ENCODE results near the gene CASTOR1. TPM values are rescaled to one million over a fixed set of nuclear protein-coding genes. Genes with fewer than 3 reads are reported as not detected.

Gene CASTOR1
- polyA plus RNA-seq, 1 of the 3 experiments (the other 2 are of a cell fraction): 14.4 TPM

DNA sequence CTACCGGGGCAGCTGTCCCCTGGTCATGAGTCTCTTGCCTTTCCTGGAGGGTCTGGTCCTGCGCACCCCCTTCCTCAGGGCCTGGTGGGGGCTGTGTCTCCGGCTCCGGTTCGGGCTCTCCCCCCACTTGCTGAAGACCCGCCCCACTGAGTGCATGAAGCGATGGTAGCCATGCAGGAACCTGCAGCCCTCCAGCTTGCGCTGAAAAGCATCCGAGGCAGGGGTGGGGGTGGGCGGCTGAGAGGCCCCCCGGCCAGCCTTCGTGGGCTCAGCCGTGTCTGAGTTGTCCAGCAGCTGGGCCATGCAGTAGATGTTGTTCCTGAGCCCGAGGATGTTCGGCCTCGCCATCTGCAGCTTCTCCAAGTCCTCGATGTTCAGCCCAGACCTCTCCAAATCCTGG lies 25.4 kb downstream of the CASTOR1 start (continued):
- TF ChIP-seq, protein P1, sequence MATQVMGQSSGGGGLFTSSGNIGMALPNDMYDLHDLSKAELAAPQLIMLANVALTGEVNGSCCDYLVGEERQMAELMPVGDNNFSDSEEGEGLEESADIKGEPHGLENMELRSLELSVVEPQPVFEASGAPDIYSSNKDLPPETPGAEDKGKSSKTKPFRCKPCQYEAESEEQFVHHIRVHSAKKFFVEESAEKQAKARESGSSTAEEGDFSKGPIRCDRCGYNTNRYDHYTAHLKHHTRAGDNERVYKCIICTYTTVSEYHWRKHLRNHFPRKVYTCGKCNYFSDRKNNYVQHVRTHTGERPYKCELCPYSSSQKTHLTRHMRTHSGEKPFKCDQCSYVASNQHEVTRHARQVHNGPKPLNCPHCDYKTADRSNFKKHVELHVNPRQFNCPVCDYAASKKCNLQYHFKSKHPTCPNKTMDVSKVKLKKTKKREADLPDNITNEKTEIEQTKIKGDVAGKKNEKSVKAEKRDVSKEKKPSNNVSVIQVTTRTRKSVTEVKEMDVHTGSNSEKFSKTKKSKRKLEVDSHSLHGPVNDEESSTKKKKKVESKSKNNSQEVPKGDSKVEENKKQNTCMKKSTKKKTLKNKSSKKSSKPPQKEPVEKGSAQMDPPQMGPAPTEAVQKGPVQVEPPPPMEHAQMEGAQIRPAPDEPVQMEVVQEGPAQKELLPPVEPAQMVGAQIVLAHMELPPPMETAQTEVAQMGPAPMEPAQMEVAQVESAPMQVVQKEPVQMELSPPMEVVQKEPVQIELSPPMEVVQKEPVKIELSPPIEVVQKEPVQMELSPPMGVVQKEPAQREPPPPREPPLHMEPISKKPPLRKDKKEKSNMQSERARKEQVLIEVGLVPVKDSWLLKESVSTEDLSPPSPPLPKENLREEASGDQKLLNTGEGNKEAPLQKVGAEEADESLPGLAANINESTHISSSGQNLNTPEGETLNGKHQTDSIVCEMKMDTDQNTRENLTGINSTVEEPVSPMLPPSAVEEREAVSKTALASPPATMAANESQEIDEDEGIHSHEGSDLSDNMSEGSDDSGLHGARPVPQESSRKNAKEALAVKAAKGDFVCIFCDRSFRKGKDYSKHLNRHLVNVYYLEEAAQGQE (IDR thresholded peaks at IDR 0.05; ENCODE audit: low read depth, low read length): no peak
- no peak for TF ChIP-seq RAD21 (IDR thresholded peaks at IDR 0.05; ENCODE audit: low read length)
- TF ChIP-seq, protein P2, sequence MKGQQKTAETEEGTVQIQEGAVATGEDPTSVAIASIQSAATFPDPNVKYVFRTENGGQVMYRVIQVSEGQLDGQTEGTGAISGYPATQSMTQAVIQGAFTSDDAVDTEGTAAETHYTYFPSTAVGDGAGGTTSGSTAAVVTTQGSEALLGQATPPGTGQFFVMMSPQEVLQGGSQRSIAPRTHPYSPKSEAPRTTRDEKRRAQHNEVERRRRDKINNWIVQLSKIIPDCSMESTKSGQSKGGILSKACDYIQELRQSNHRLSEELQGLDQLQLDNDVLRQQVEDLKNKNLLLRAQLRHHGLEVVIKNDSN (IDR thresholded peaks at IDR 0.05; ENCODE audit: borderline replicate concordance, low read depth): no peak
- TF ChIP-seq, protein P3, sequence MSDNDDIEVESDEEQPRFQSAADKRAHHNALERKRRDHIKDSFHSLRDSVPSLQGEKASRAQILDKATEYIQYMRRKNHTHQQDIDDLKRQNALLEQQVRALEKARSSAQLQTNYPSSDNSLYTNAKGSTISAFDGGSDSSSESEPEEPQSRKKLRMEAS (IDR thresholded peaks at IDR 0.05; ENCODE audit: low read depth): no peak

DNA sequence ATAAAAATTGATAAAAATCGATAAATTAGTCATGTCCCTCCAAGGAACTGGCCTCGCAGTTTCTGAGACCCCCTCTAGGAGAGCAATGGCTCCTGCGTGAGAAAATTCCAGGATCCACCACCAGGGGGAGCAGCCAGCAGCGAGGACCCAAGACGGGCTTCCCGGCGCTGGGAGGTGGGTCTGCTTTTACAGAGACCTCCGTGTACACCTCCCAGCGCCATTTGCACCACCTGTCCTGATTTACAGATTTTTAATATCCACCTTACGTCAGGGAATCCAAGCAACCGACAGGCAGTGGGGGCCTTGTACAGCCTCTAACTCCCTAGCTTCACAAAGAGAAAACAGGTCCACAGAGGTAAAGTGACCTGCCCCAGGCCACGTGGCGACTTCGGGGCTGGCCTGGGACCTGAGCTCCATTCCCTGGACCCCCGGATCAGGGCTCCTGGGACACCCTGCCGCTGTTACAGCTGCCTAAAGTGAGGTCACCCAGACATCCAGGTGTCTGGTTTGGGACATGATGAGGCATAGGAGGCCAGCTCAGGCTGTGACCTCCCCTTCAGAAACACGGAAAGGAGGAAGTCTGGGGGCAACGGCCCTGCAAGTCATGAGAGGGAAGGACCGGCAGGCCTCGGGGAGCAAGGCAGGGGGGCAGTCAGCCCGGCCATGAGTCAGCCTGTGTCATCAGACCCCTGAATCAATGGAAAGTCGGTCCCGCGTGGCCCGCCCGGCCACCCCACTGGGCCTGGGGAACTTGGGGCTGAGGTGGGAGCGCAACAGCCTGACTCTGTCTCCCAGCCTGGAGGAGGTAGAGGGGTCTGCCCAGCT lies 26.2 kb downstream of the CASTOR1 start:
- no peak overlapping the region for H3K9ac ChIP-seq
- no peaks in the 10 kb centered on the region for H3F3A ChIP-seq (replicated peaks; ENCODE audit: insufficient read depth)
- peaks cover 3 to 5% of the 10 kb centered on the region in 2 experiments; a peak in 2 of 4 replicates for H3K4me1 ChIP-seq (ENCODE audit: control insufficient read depth in 1 of 2, insufficient read depth in 2 of 2, low read depth in 1 of 2, low read length in 1 of 2)
- no peaks in the 10 kb centered on the region for H4K20me1 ChIP-seq (ENCODE audit: insufficient read depth)
- H3K4me2 ChIP-seq: peak overlapping the region; percentile 84
- peak; percentile 92 for DNase-seq
- H3K9me3 ChIP-seq: no peaks in the 10 kb centered on the region
- H3K9me2 ChIP-seq: no peaks in the 10 kb centered on the region
- ChIA-PET POLR2A (no interaction called here), CTCF (interaction anchor here (0.6 to 5.6 kb wide), 35 partner anchors 8 to 952 kb away, joined by 3 to 43 read pairs (median 4); partner anchors contain the start of genes RNF215 and SEC14L2)
- H3K27me3 ChIP-seq (ENCODE audit: insufficient read depth): no peaks in the 10 kb centered on the region
- WGBS (ENCODE audit: low lambda C conversion rate): 22% methylated on average over 22 of the region's 27 CpGs
- peak overlapping the region; percentile 89 for H2AFZ ChIP-seq (ENCODE audit: low read depth)
- H3K36me3 ChIP-seq (replicated peaks in 1 of 2; ENCODE audit: control insufficient read depth in 1 of 2, insufficient read depth in 2 of 2, low read length in 1 of 2): no peaks in the 10 kb centered on the region
- H3K4me3 ChIP-seq (ENCODE audit: low read depth in 2 of 2, low read length in 1 of 2): peak overlapping the region in 1 of 2 experiments; percentile 43; a peak in 1 of 4 replicates
- TF ChIP-seq YY1 (IDR thresholded peaks at IDR 0.05; ENCODE audit: low read depth): no peak
- peak; percentile 68 for TF ChIP-seq RAD21 (IDR thresholded peaks at IDR 0.05; ENCODE audit: low read length)
- peak; percentile 88 for TF ChIP-seq SMC3 (IDR thresholded peaks at IDR 0.05; ENCODE audit: low read depth, low read length)
- TF ChIP-seq, protein P4, sequence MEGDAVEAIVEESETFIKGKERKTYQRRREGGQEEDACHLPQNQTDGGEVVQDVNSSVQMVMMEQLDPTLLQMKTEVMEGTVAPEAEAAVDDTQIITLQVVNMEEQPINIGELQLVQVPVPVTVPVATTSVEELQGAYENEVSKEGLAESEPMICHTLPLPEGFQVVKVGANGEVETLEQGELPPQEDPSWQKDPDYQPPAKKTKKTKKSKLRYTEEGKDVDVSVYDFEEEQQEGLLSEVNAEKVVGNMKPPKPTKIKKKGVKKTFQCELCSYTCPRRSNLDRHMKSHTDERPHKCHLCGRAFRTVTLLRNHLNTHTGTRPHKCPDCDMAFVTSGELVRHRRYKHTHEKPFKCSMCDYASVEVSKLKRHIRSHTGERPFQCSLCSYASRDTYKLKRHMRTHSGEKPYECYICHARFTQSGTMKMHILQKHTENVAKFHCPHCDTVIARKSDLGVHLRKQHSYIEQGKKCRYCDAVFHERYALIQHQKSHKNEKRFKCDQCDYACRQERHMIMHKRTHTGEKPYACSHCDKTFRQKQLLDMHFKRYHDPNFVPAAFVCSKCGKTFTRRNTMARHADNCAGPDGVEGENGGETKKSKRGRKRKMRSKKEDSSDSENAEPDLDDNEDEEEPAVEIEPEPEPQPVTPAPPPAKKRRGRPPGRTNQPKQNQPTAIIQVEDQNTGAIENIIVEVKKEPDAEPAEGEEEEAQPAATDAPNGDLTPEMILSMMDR (IDR thresholded peaks at IDR 0.05): peak; percentile 96
- no peaks in the 10 kb centered on the region for H3K79me2 ChIP-seq (ENCODE audit: insufficient read depth)
- no peak overlapping the region for H3K27ac ChIP-seq (ENCODE audit: low read depth in 2 of 2, low read length in 1 of 2)

Measured in SK-N-SH (cell line).